H1 (cell line): Measurements from ENCODE around the gene RBM19. TPM values are rescaled to one million over a fixed set of nuclear protein-coding genes. Genes with fewer than 3 reads are reported as not detected.

Source experiments
- CTCF ChIA-PET: fragments of 300-600 bp; sonication (Branson Sonifier 250); formaldehyde crosslinking; loops from one replicate; lab custom pipeline; 2021; ENCODE audit not compliant: partially characterized antibody; lab: Charles Lee
- POLR2A ChIA-PET: fragments of 300-600 bp; sonication (Branson Sonifier 250); formaldehyde crosslinking; loops from one replicate; lab custom pipeline; 2021; ENCODE audit warnings: inconsistent platforms; ENCODE audit not compliant: partially characterized antibody; lab: Charles Lee
- DNase-seq, 2 experiments: peaks; one replicate each; pipeline versions ENCODE4 v3.0.0 to v3.0.0-alpha.2; 2010 to 2022; ENCODE audit warnings: low spot score in 2 of 2, low read depth in 1 of 2, mixed read lengths in 1 of 2
- FAIRE-seq: peaks from 2 replicates; lab custom pipeline; 2011; peaks lifted over from hg19 to GRCh38; lab: Jason Lieb, UNC
- H2AFZ ChIP-seq: 2 replicates; pipeline ENCODE4 v1.8.1; 2012; ENCODE audit warnings: low read length, inconsistent platforms
- H2AK5ac ChIP-seq: 2 replicates; pipeline ENCODE4 v1.6.1; 2013; ENCODE audit warnings: low read depth, low read length
- H2BK120ac ChIP-seq: replicated peaks from 2 replicates; pipeline ENCODE3; 2013; ENCODE audit warnings: low read depth, low read length, inconsistent platforms
- H2BK12ac ChIP-seq: 2 replicates; pipeline ENCODE4 v1.6.1; 2013; ENCODE audit warnings: low read depth, low read length
- H2BK15ac ChIP-seq: 2 replicates; pipeline ENCODE4 v1.6.1; 2013; ENCODE audit warnings: low read length
- H2BK20ac ChIP-seq: 2 replicates; pipeline ENCODE4 v1.6.1; 2013; ENCODE audit warnings: low read length
- H2BK5ac ChIP-seq: 2 replicates; pipeline ENCODE4 v1.6.1; 2013; ENCODE audit warnings: low read depth, low read length
- H3K14ac ChIP-seq: 2 replicates; pipeline ENCODE4 v1.6.1; 2013; ENCODE audit warnings: inconsistent platforms; ENCODE audit not compliant: insufficient read length
- H3K18ac ChIP-seq: 2 replicates; pipeline ENCODE4 v1.6.1; 2013; ENCODE audit warnings: low read length; ENCODE audit errors: extremely low read depth
- H3K23ac ChIP-seq: 2 replicates; pipeline ENCODE4 v1.6.1; 2013; ENCODE audit warnings: inconsistent platforms; ENCODE audit not compliant: insufficient read length
- H3K23me2 ChIP-seq: 2 replicates; pipeline ENCODE4 v1.6.1; 2013; ENCODE audit warnings: low read depth, low read length
- H3K27ac ChIP-seq: 2 replicates; pipeline ENCODE4 v1.6.1; 2011; ENCODE audit warnings: low read depth, low read length, inconsistent platforms
- H3K27me3 ChIP-seq, 4 experiments: replicated peaks in 1 of 4; 1 replicate in 1 of 4; 2 replicates in 3 of 4; pipeline versions ENCODE4 v1.6.1 to v1.8.1; 2011 to 2013; ENCODE audit warnings: low read length in 3 of 4, mild to moderate bottlenecking in 3 of 4, inconsistent platforms in 2 of 4, mixed read lengths in 2 of 4, moderate library complexity in 1 of 4; ENCODE audit not compliant: control insufficient read depth in 3 of 4, insufficient read depth in 3 of 4; ENCODE audit errors: extremely low read depth in 1 of 4
- H3K36me3 ChIP-seq, 4 experiments: 2 replicates each; pipeline versions ENCODE4 v1.6.1 to v1.8.1; 2011 to 2013; ENCODE audit warnings: mild to moderate bottlenecking in 4 of 4, low read length in 3 of 4, moderate library complexity in 2 of 4, control low read depth in 1 of 4, inconsistent platforms in 1 of 4; ENCODE audit not compliant: insufficient read depth in 4 of 4, control insufficient read depth in 2 of 4
- H3K4ac ChIP-seq: replicated peaks from 2 replicates; pipeline ENCODE3; 2013; ENCODE audit warnings: low read length, low read depth, mixed read lengths, inconsistent platforms; ENCODE audit not compliant: insufficient read length
- H3K4me1 ChIP-seq, 4 experiments: replicated peaks in 1 of 4; 1 replicate in 1 of 4; 2 replicates in 3 of 4; pipeline versions ENCODE4 v1.6.1 to v1.8.1; 2011 to 2013; ENCODE audit warnings: low read length in 3 of 4, inconsistent platforms in 2 of 4, mixed read lengths in 1 of 4; ENCODE audit not compliant: insufficient read depth in 4 of 4, control insufficient read depth in 3 of 4
- H3K4me2 ChIP-seq, 2 experiments: 2 replicates each; pipeline versions ENCODE4 v1.6.1 to v1.8.1; 2011 to 2013; ENCODE audit warnings: low read depth in 2 of 2, low read length in 2 of 2, control low read depth in 1 of 2, inconsistent platforms in 1 of 2, mild to moderate bottlenecking in 1 of 2; ENCODE audit not compliant: insufficient read depth in 1 of 2
- H3K4me3 ChIP-seq, 4 experiments: fragments of 200-600, 300-600 bp in 1 of 4; sonication (generic), shearing (Covaris generic), sonication (Bioruptor Twin) in 1 of 4; 2 replicates each; pipeline versions ENCODE4 v1.5.1 to v1.8.1; 2011 to 2016; ENCODE audit warnings: low read length in 4 of 4, low read depth in 3 of 4, control low read depth in 2 of 4, inconsistent platforms in 2 of 4, mild to moderate bottlenecking in 2 of 4, mixed read lengths in 1 of 4, moderate library complexity in 1 of 4; ENCODE audit not compliant: insufficient read depth in 2 of 4; ENCODE audit errors: extremely low read depth in 1 of 4
- H3K56ac ChIP-seq: replicated peaks from 2 replicates; pipeline ENCODE3; 2013; ENCODE audit warnings: low read depth, mild to moderate bottlenecking, mixed read lengths, low read length, inconsistent platforms; ENCODE audit not compliant: insufficient read length
- H3K79me1 ChIP-seq: 2 replicates; pipeline ENCODE4 v1.6.1; 2013; ENCODE audit warnings: low read depth, low read length, control low read depth
- H3K79me2 ChIP-seq, 2 experiments: 2 replicates each; pipeline versions ENCODE4 v1.6.1 to v1.8.1; 2012 to 2013; ENCODE audit warnings: low read length in 2 of 2, mild to moderate bottlenecking in 2 of 2, inconsistent platforms in 1 of 2; ENCODE audit not compliant: insufficient read depth in 2 of 2, control insufficient read depth in 1 of 2
- H3K9ac ChIP-seq, 4 experiments: replicated peaks in 1 of 4; 1 replicate in 1 of 4; 2 replicates in 3 of 4; pipeline versions ENCODE4 v1.6.1 to v1.8.1; 2011 to 2013; ENCODE audit warnings: low read depth in 3 of 4, low read length in 3 of 4, control low read depth in 2 of 4, mild to moderate bottlenecking in 2 of 4, moderate library complexity in 2 of 4, inconsistent platforms in 1 of 4; ENCODE audit errors: extremely low read depth in 1 of 4
- H3K9me3 ChIP-seq, 2 experiments: 2 replicates each; pipeline versions ENCODE4 v1.6.1 to v1.8.1; 2012 to 2013; ENCODE audit warnings: mild to moderate bottlenecking in 2 of 2, moderate library complexity in 2 of 2, control low read depth in 1 of 2, inconsistent platforms in 1 of 2, low read depth in 1 of 2, low read length in 1 of 2, mixed read lengths in 1 of 2; ENCODE audit not compliant: insufficient read depth in 2 of 2
- H4K20me1 ChIP-seq, 2 experiments: replicated peaks in 1 of 2; 2 replicates each; pipeline versions ENCODE3 to v1.8.1; 2011 to 2013; ENCODE audit warnings: inconsistent platforms in 2 of 2, low read length in 2 of 2, mild to moderate bottlenecking in 1 of 2; ENCODE audit not compliant: insufficient read depth in 2 of 2, control insufficient read depth in 1 of 2
- H4K5ac ChIP-seq: 2 replicates; pipeline ENCODE4 v1.6.1; 2013; ENCODE audit warnings: low read length, low read depth, mixed read lengths, inconsistent platforms; ENCODE audit not compliant: insufficient read length
- H4K8ac ChIP-seq: 2 replicates; pipeline ENCODE4 v1.8.0; 2013; ENCODE audit warnings: mild to moderate bottlenecking, moderate library complexity, low read length, inconsistent platforms; ENCODE audit not compliant: insufficient read depth; ENCODE audit errors: extremely low read depth
- H4K91ac ChIP-seq: replicated peaks from 2 replicates; pipeline ENCODE3; 2013; ENCODE audit warnings: low read length, mixed read lengths, inconsistent platforms; ENCODE audit not compliant: insufficient read length
- CBX5 ChIP-seq: fragments of 300-800, 300-1000 bp; sonication (generic); IDR thresholded peaks from 2 replicates; pipeline ENCODE4 v1.7.1; 2016; ENCODE audit warnings: antibody characterized with exemption, low read length, low read depth
- CEBPB ChIP-seq: IDR thresholded peaks from 2 replicates; pipeline ENCODE4 v1.6.1; 2012; ENCODE audit warnings: low read depth, low read length
- FOSL1 ChIP-seq: IDR thresholded peaks from 2 replicates; pipeline ENCODE4 v1.6.1; 2011; ENCODE audit warnings: mild to moderate bottlenecking, low read depth, low read length, moderate library complexity; ENCODE audit not compliant: insufficient read depth
- HDAC2 ChIP-seq, 2 experiments: fragments of 300-600 bp in 1 of 2; sonication (generic) in 1 of 2; IDR thresholded peaks; 2 replicates each; pipeline ENCODE4 v1.6.1; 2011 to 2012; ENCODE audit warnings: low read depth in 2 of 2, low read length in 2 of 2, mild to moderate bottlenecking in 2 of 2, moderate library complexity in 2 of 2, borderline replicate concordance in 1 of 2, inconsistent platforms in 1 of 2
- JUN ChIP-seq: IDR thresholded peaks from 2 replicates; pipeline ENCODE4 v1.6.1; 2011; ENCODE audit warnings: low read depth, mild to moderate bottlenecking, improper control_type of control experiment, low read length
- POLR2A ChIP-seq, 2 experiments: IDR thresholded peaks; 1 replicate in 1 of 2; 2 replicates in 1 of 2; pipeline ENCODE4 v1.6.1; 2011; ENCODE audit warnings: low read depth in 2 of 2, low read length in 2 of 2, mild to moderate bottlenecking in 2 of 2; ENCODE audit errors: control extremely low read depth in 1 of 2
- RFX5 ChIP-seq: IDR thresholded peaks from 2 replicates; pipeline ENCODE4 v1.6.1; 2011; ENCODE audit warnings: low read depth, low read length, improper control_type of control experiment, borderline replicate concordance
- SRF ChIP-seq: IDR thresholded peaks from 2 replicates; pipeline ENCODE4 v1.6.1; 2011; ENCODE audit warnings: mild to moderate bottlenecking, low read depth, low read length, moderate library complexity
- TCF12 ChIP-seq: IDR thresholded peaks from 2 replicates; pipeline ENCODE4 v1.6.1; 2011; ENCODE audit warnings: low read depth, mild to moderate bottlenecking, low read length
- TEAD4 ChIP-seq: IDR thresholded peaks from 2 replicates; pipeline ENCODE4 v1.6.1; 2012; ENCODE audit warnings: low read depth, low read length, inconsistent platforms, mixed read lengths
- ZNF274 ChIP-seq: IDR thresholded peaks from 2 replicates; pipeline ENCODE4 v1.7.0; 2012; ENCODE audit warnings: low read length, borderline replicate concordance; ENCODE audit errors: extremely low read depth
- WGBS, 2 experiments: shearing (Covaris generic) in 1 of 2; methylation state at CpG; one replicate each; pipeline versions ENCODE4 v1.1.6 to v1.1.7; 2013 to 2015; ENCODE audit warnings: low lambda C conversion rate in 2 of 2, mixed read lengths in 2 of 2, inconsistent platforms in 1 of 2, low coverage in 1 of 2, missing lambda C conversion rate in 1 of 2; ENCODE audit not compliant: insufficient replicate concordance in 2 of 2, insufficient coverage in 1 of 2, insufficient read length in 1 of 2; ENCODE audit errors: extremely low coverage in 1 of 2, missing lambda C conversion rate in 1 of 2; 5-methylcytosine and 5-hydroxymethylcytosine counted together
- polyA plus RNA-seq, 7 experiments: library from polyadenylated mRNA; depleted of rRNA in 3 of 7; stranded (reverse) in 5 of 7; unstranded in 2 of 7; fragments of >200 nt in 5 of 7; fragments of 200-250 nt in 2 of 7; gene quantifications; 1 replicate in 5 of 7; 2 replicates in 1 of 7; 4 replicates in 1 of 7; pipeline versions ENCODE4 v1.2.1 to v1.2.3, GENCODE V29; 2011 to 2013; ENCODE audit warnings: missing spikeins in 2 of 7, mixed read lengths in 2 of 7
- total RNA-seq: library from RNA; stranded (reverse); fragmentation: NEBNext Ultra II Directional; extraction: Animal tissue kit (Norgen Biotek cat#: 25700); gene quantifications from 2 replicates; pipeline ENCODE4 v1.2.1, GENCODE V29; 2021

RBM19 gene
- total and polyA plus RNA-seq, 2 of the 8 experiments (the other 6 are each of a cell fraction or from before 2014, with no cell fraction given) = 23.4 to 61.9 TPM

- H3K23ac ChIP-seq = no peak overlapping the region
- no peak overlapping the region for H4K91ac ChIP-seq
- no peak overlapping the region for H2BK5ac ChIP-seq
- no peak overlapping the region for H3K4me2 ChIP-seq
- ChIA-PET POLR2A (interaction anchor here (1.1 to 2.6 kb wide), 3 partner anchors 9 to 28 kb away, joined by 3 to 8 read pairs (median 3); no protein-coding TSS in a partner anchor), CTCF (interaction anchor here (0.7 to 4.3 kb wide), 11 partner anchors 9 to 413 kb away, joined by 3 to 36 read pairs (median 4); no protein-coding TSS in a partner anchor)
- H3K27me3 ChIP-seq = no peaks in the 10 kb centered on the region
- H3K79me2 ChIP-seq = no peaks in the 10 kb centered on the region
- no peak overlapping the region for H2AK5ac ChIP-seq
- whole genome bisulfite sequencing, 2 experiments = 89% methylated on average over 7 of the region's 7 CpGs; no CpG with 5 or more reads in 1 of the 2 experiments
- H3K9ac ChIP-seq = no peak overlapping the region
- no peak overlapping the region for H3K27ac ChIP-seq
- H3K56ac ChIP-seq = no peak overlapping the region
- H3K4ac ChIP-seq = no peak overlapping the region
- H4K20me1 ChIP-seq = peaks cover 0 to 2% of the 10 kb centered on the region in 2 experiments
- H3K4me1 ChIP-seq = peaks cover 0 to 5% (median 0%) of the 10 kb centered on the region in 4 experiments; a peak in 1 of 7 replicates
- H2BK12ac ChIP-seq = no peak overlapping the region
- no peak overlapping the region; the same call in 1 of the 2 replicates for H2BK15ac ChIP-seq
- no peak overlapping the region for H2BK120ac ChIP-seq
- no peak overlapping the region for H3K4me3 ChIP-seq
- peaks cover 1% of the 10 kb centered on the region; the same call in 1 of the 2 replicates for H3K23me2 ChIP-seq
- no peaks in the 10 kb centered on the region; a peak in 3 of 8 replicates for H3K36me3 ChIP-seq
- DNase-seq = no peak
- H4K5ac ChIP-seq = no peak overlapping the region
- H3K14ac ChIP-seq = no peak overlapping the region
- peak overlapping the region; percentile 88; the same call in 1 of the 2 replicates for H4K8ac ChIP-seq
- H3K18ac ChIP-seq = no peak overlapping the region
- no peaks in the 10 kb centered on the region for H3K9me3 ChIP-seq
- FAIRE-seq = no peak
- TF ChIP-seq ZNF274 (no peak), HDAC2 (IDR thresholded peaks at IDR 0.05; ENCODE audit: borderline replicate concordance in 1 of 2, low read depth in 2 of 2, low read length in 2 of 2) (no peak), TCF12 (no peak), SRF (no peak), RFX5 (no peak), FOSL1 (no peak), TEAD4 (no peak), CBX5 (no peak), POLR2A (IDR thresholded peaks at IDR 0.05; ENCODE audit: control extremely low read depth in 1 of 2, low read depth in 2 of 2, low read length in 2 of 2) (no peak), CEBPB (no peak), JUN (no peak)
- no peaks in the 10 kb centered on the region for H3K79me1 ChIP-seq
- no peak overlapping the region for H2BK20ac ChIP-seq
- H2AFZ ChIP-seq = no peak overlapping the region
Observed at GRCh38 chr12:113838896-113839295, 127.2 kb downstream of the RBM19 start.
